Breast epithelium (tissue), 4 donors: ENCODE results near the gene CHKB. TPM values are rescaled to one million over a fixed set of nuclear protein-coding genes. Genes with fewer than 3 reads are reported as not detected.

ENCODE experiments used
- DNase-seq, 2 donors: peaks; one replicate each; pipeline ENCODE4 v3.0.0-alpha.2; 2019; ENCODE audit warnings: low spot score in 2 of 2
- H3K27ac ChIP-seq, 2 donors: fragments of 200-600 bp; sonication (generic) in 1 of 2; one replicate each; pipeline ENCODE4 v1.5.1; 2016 to 2019; ENCODE audit warnings: mild to moderate bottlenecking in 1 of 2
- H3K27me3 ChIP-seq, 2 donors: fragments of 200-600 bp; sonication (generic) in 1 of 2; one replicate each; pipeline versions ENCODE4 v1.5.1 to v1.6.0; 2017 to 2019; ENCODE audit warnings: control low read depth in 1 of 2, mild to moderate bottlenecking in 1 of 2
- H3K36me3 ChIP-seq: fragments of 200-600 bp; one replicate; pipeline ENCODE4 v1.5.1; 2019
- H3K4me1 ChIP-seq, 2 donors: fragments of 200-600 bp; sonication (generic); one replicate each; pipeline ENCODE4 v1.5.1; 2016 to 2019; ENCODE audit warnings: control low read depth in 1 of 2
- H3K4me3 ChIP-seq, 3 donors: fragments of 200-600 bp; sonication (generic); 1 replicate in 2 of 3; 2 replicates in 1 of 3; pipeline ENCODE4 v1.5.1; 2016 to 2019; ENCODE audit warnings: mild to moderate bottlenecking in 3 of 3, moderate library complexity in 2 of 3
- H3K9me3 ChIP-seq, 2 donors: fragments of 200-600 bp; sonication (generic) in 1 of 2; one replicate each; pipeline ENCODE4 v1.5.1; 2016 to 2019; ENCODE audit warnings: control low read depth in 1 of 2
- CTCF ChIP-seq, 3 donors: fragments of 450-650 bp; IDR thresholded peaks; one replicate each; pipeline ENCODE4 v1.5.1; 2016 to 2017; ENCODE audit warnings: antibody characterized with exemption in 3 of 3, mild to moderate bottlenecking in 3 of 3, moderate library complexity in 3 of 3
- POLR2A ChIP-seq: fragments of 450-650 bp; IDR thresholded peaks from one replicate; pipeline ENCODE4 v1.6.1; 2016; ENCODE audit warnings: antibody characterized with exemption, mild to moderate bottlenecking, moderate library complexity
- POLR2AphosphoS5 ChIP-seq, 3 donors: sonication (generic); formaldehyde crosslinking; IDR thresholded peaks; one replicate each; pipeline ENCODE4 v1.6.1; 2017; ENCODE audit warnings: antibody characterized with exemption in 3 of 3
- intact Hi-C: fragments of 100-400 bp; cut with DNase I; formaldehyde crosslinking; loops from one replicate; pipeline ENCODE4 v1.15.1; 2023; ENCODE audit warnings: low total_unique reads
- total RNA-seq, 3 donors: library from RNA; depleted of rRNA; stranded (reverse); fragments of >200 nt; gene quantifications; one replicate each; pipeline ENCODE4 v1.1.0, GENCODE V29; 2016

Gene CHKB
- total RNA-seq, 3 donors from 2014 or later, result 53.9 to 77.6 (median 71.4) TPM

GRCh38 chr22:50581031-50581949, 1.4 kb downstream of the CHKB start:
- no peaks in the 10 kb centered on the region for H3K27me3 ChIP-seq
- H3K27ac ChIP-seq, result peak overlapping the region in 1 of 2 donors; percentile 95
- H3K9me3 ChIP-seq, result no peaks in the 10 kb centered on the region
- H3K36me3 ChIP-seq, result no peaks in the 10 kb centered on the region
- H3K4me3 ChIP-seq, result peak overlapping the region; percentile 75 to 86 (median 83)
- no peak for DNase-seq
- intact Hi-C loops, result loop anchor here (5.0 kb wide), 1 partner anchor 54 kb away; the partner anchor contains the start of gene SCO2
- H3K4me1 ChIP-seq, result peaks cover 0 to 8% of the 10 kb centered on the region in 2 donors
- TF ChIP-seq CTCF (IDR thresholded peaks at IDR 0.05) (no peak), POLR2AphosphoS5 (IDR thresholded peaks at IDR 0.05) (no peak), POLR2A (no peak)

GRCh38 chr22:50579752-50580151, 2.9 kb downstream of the CHKB start:
- intact Hi-C loops, result loop anchor here (5.0 kb wide), 1 partner anchor 52 kb away; the partner anchor contains the start of gene SCO2
- no peak for DNase-seq
- no peaks in the 10 kb centered on the region for H3K27me3 ChIP-seq
- no peak overlapping the region for H3K27ac ChIP-seq
- H3K9me3 ChIP-seq, result no peaks in the 10 kb centered on the region
- peaks cover 0 to 8% of the 10 kb centered on the region in 2 donors for H3K4me1 ChIP-seq
- no peak overlapping the region for H3K4me3 ChIP-seq
- no peak for TF ChIP-seq POLR2A
- TF ChIP-seq CTCF (IDR thresholded peaks at IDR 0.05), result no peak
- TF ChIP-seq POLR2AphosphoS5 (IDR thresholded peaks at IDR 0.05), result no peak
- H3K36me3 ChIP-seq, result no peaks in the 10 kb centered on the region

- H3K9me3 ChIP-seq, result no peaks in the 10 kb centered on the region
- no peak overlapping the region for H3K27ac ChIP-seq
- no peak for DNase-seq
- intact Hi-C loops, result no loop called here
- H3K4me3 ChIP-seq, result no peak overlapping the region
- no peak for TF ChIP-seq CTCF (IDR thresholded peaks at IDR 0.05)
- no peak for TF ChIP-seq POLR2AphosphoS5 (IDR thresholded peaks at IDR 0.05)
- H3K4me1 ChIP-seq, result peaks cover 0 to 8% of the 10 kb centered on the region in 2 donors
- H3K27me3 ChIP-seq, result no peaks in the 10 kb centered on the region
- no peaks in the 10 kb centered on the region for H3K36me3 ChIP-seq
These were observed 3.8 kb downstream of the CHKB start for GRCh38 chr22:50578776-50579310.

GRCh38 chr22:50577987-50578775, 4.5 kb downstream of the CHKB start, which contains the start of gene CPT1B:
CPT1B (minus strand) TSS chr22:50578427; CDS start chr22:50577915, 512 bp downstream.
- no peaks in the 10 kb centered on the region for H3K27me3 ChIP-seq
- TF ChIP-seq CTCF (IDR thresholded peaks at IDR 0.05) (no peak), POLR2A (no peak), POLR2AphosphoS5 (IDR thresholded peaks at IDR 0.05) (no peak)
- intact Hi-C loops, result no loop called here
- peaks cover 0 to 8% of the 10 kb centered on the region in 2 donors for H3K4me1 ChIP-seq
- H3K9me3 ChIP-seq, result no peaks in the 10 kb centered on the region
- DNase-seq, result no peak
- H3K4me3 ChIP-seq, result no peak within 1 kb of the TSS
- no peaks in the 10 kb centered on the region for H3K36me3 ChIP-seq
- H3K27ac ChIP-seq, result no peak within 1 kb of the TSS
